HG03159 (cell line): ENCODE results near the gene POC5.
"Not testable (repeated sequence)": the region's sequence is repeated elsewhere in the genome, so short reads cannot be mapped to it uniquely, and the experiment has no call there.

Experiments used
- ATAC-seq: cut with Tn5 transposase; IDR thresholded peaks from one replicate; pipeline ENCODE4 v1.9.1; 2021; ENCODE audit warnings: mild to moderate bottlenecking, moderate library complexity; ENCODE audit not compliant: unreplicated experiment

The POC5 gene, protein sequence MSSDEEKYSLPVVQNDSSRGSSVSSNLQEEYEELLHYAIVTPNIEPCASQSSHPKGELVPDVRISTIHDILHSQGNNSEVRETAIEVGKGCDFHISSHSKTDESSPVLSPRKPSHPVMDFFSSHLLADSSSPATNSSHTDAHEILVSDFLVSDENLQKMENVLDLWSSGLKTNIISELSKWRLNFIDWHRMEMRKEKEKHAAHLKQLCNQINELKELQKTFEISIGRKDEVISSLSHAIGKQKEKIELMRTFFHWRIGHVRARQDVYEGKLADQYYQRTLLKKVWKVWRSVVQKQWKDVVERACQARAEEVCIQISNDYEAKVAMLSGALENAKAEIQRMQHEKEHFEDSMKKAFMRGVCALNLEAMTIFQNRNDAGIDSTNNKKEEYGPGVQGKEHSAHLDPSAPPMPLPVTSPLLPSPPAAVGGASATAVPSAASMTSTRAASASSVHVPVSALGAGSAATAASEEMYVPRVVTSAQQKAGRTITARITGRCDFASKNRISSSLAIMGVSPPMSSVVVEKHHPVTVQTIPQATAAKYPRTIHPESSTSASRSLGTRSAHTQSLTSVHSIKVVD

DNA sequence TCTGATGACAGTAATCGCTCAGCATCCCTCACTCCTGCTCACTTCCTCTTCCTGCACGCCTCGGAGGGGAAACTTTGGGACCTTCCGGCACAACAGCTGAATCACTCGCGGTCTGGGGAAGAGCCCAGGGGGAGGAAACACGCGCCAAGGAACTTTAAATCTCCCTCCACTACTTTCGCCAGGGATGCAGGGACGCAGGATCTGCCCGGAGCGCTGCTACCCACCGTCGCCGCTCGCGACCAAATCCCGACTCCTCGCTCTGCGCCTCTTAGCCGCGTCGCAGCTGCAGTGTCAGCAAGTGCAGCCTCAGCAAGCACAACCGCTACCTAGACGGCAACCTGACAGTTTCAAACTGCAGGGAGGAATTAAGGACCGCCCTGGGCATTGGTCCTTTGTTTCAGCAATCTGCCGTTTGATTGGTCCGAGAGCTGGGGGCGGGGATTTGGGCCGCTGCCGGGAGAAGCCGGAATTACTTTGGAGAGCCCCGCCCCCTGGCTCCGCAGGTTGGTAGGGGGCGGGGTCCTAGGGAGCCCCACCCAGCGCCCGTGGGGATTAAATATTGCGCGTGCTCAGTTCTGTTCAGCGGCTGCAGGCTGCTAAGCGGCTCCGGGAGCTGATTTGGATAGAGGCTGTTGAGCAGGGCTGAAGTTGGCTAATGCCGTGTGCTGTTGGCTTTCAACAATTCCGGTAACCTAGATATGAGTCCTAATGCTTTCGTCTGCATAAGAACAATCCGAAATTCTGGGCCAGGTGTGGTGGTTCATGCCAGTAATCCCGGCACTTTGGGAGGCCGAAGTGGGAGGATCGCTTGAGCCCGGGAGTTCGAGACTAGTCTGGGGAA lies at the start of gene POC5:
TSS of gene POC5 (minus strand) at position 356 of the 841 bp plus-strand sequence. CDS start 4,500 bp downstream, outside the sequence.
- ATAC-seq: peak; percentile 96

- ATAC-seq: no peak
Observed at GRCh38 chr5:75758116-75758515, 40.9 kb upstream of the POC5 start.

- no peak for ATAC-seq
Observed at GRCh38 chr5:75756981-75757380, 39.7 kb upstream of the POC5 start.

DNA sequence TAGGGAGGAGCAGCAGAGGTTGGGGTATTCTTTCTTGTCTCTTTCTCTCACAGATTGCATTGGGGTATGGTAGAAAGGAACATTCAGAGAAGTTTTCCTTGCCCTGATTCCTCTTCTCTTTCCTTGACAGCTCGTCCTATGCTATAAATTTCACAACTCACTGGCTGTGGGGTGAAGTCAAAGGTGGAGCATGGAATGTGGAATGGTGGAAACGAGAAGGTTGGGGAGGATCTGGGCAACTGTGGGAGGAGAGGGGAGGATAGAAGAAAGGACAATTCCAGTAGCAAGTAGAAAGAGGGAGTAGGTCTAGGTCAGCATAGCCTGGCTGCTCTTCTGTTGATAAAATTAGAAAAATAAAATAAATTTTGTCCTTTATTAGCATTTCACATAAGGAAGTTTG lies 39.0 kb upstream of the POC5 start:
- no peak for ATAC-seq

- ATAC-seq: no peak
Observed at GRCh38 chr5:75753182-75753581, 35.9 kb upstream of the POC5 start.

- no peak for ATAC-seq
Observed at GRCh38 chr5:75744355-75744754, 27.1 kb upstream of the POC5 start.

- no peak for ATAC-seq
Observed at GRCh38 chr5:75736273-75736672, 19.0 kb upstream of the POC5 start.

- peak; percentile 66 for ATAC-seq
Observed at GRCh38 chr5:75734913-75735789, 17.9 kb upstream of the POC5 start.

DNA sequence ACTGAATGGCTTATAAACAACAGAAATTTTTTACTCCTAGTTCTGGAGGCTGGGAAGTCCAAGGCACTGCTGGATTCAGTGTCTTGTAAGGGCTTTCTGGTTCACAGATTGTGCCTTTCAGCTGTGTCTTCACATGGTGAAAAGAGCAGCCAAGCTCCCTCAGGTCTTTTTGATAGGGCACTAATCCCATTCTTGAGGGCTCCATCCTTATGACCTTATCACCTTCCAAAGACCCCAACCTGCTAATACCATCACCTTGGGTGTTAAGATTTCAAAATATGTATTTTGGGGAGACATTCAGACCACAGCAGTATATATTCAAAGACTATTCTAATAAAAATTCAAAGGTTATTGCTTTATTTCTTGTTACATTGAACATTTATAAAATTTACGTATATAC lies 16.5 kb upstream of the POC5 start:
- no peak for ATAC-seq

GRCh38 chr5:75731515-75731914 lies 14.3 kb upstream of the POC5 start:
- not testable (repeated sequence) for ATAC-seq

GRCh38 chr5:75729321-75729720 lies 12.1 kb upstream of the POC5 start:
- ATAC-seq: no peak

DNA sequence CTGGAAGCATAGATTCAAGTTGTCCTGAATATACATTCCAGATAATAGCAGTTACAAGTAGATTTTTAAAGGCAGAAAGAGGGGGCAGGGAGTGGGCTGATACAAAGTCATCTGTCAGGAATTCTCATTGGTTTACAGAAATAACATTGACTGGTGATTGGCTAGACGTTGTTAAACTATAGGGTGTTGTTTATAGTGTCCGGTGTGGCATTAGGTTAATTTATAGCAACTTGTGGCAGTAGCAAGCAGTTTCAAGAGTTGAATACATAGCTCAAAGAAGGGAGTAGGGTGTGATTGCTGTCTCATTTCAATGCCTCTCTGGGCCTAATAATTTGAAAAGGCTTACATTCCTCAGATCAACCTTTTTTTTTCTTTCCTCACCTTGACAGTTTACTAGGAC lies 10.7 kb upstream of the POC5 start:
- ATAC-seq: no peak

GRCh38 chr5:75726224-75726623 lies 9.0 kb upstream of the POC5 start:
- ATAC-seq: not testable (repeated sequence)

- ATAC-seq: no peak
Observed at GRCh38 chr5:75723378-75723777, 6.1 kb upstream of the POC5 start.

GRCh38 chr5:75721573-75721972 lies 4.3 kb upstream of the POC5 start:
- no peak for ATAC-seq

GRCh38 chr5:75720882-75721281 lies 3.6 kb upstream of the POC5 start:
- ATAC-seq: no peak

DNA sequence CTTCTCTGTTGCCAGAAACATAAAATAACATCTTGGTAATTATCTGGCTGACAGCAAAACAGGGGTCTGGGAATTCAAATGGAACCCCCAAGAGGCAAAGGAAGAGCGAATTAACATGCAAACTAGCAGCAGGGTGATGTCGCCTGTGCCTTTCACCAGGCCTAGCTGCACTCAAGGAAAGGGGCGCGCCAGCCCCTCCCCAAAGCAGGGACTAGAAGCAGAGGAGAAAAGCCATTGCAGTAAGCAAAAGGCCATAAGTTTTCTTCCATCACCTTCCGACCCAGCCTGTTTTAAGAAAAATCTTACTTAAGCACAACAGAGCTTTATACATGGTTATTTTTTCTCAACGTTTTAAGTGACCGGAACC lies 539 bp downstream of the POC5 start:
- ATAC-seq: peak; percentile 2

DNA sequence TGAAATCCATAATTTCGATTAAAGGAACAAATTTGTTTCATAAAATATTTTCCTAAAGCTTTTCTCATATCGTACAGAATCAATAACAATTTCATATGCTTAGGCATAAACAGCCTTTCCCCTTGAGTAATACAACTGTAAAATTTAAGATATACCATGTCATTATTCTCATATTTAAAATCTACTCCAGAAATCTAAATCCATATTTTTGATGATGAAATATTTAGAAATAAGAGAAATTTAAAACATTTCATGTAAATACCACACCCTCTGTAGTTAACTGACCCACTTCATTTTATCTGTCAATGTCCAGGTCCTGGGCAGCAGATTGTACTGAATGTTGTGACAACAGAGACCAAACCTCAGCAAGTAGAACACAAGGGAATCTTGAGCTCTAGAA lies 5.1 kb downstream of the POC5 start:
- ATAC-seq: no peak

DNA sequence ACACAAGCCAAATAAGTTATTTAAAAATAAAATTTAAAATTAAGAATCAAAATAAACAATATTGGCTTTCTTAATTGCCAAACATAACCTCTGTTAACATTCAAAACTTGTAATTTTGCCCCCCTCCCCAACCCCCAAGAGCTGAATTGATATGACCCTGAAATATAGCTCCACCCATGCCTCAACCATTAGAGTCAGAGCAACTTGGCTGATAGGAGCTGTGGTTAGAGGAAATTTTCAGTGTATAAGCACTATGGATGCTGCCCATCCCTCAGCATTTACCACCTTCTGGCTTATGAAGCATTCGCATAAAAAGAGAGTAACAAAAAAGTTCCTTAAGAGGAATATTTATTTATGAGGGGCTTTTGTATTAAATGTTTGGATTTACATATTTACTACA lies 6.1 kb downstream of the POC5 start:
- no peak for ATAC-seq

GRCh38 chr5:75710637-75711036 lies 6.6 kb downstream of the POC5 start:
- ATAC-seq: no peak
